DOHH2 (cell line): ENCODE data around the gene NAALADL2.
"Not testable (repeated sequence)": the region's sequence is repeated elsewhere in the genome, so short reads cannot be mapped to it uniquely, and the experiment has no call there.

Source experiments
- H3F3A ChIP-seq: fragments of 200-600 bp; sonication (generic), shearing (Covaris generic); 2 replicates; pipeline ENCODE4 v1.6.0; 2016; ENCODE audit warnings: antibody characterized with exemption, mild to moderate bottlenecking; ENCODE audit not compliant: control insufficient read depth, insufficient read depth
- H3K27ac ChIP-seq: fragments of 200-600 bp; sonication (generic); 2 replicates; pipeline ENCODE4 v1.5.1; 2014; ENCODE audit warnings: low read depth, mild to moderate bottlenecking, low read length, moderate library complexity
- H3K27me3 ChIP-seq: fragments of 200-600 bp; sonication (generic); 2 replicates; pipeline ENCODE4 v1.6.1; 2014; ENCODE audit warnings: mild to moderate bottlenecking, low read length, mixed read lengths; ENCODE audit not compliant: control insufficient read depth
- H3K36me3 ChIP-seq: fragments of 200-600 bp; sonication (generic); 2 replicates; pipeline ENCODE4 v1.6.1; 2014; ENCODE audit warnings: mild to moderate bottlenecking, low read length, moderate library complexity, mixed read lengths; ENCODE audit not compliant: control insufficient read depth
- H3K4me1 ChIP-seq: fragments of 200-600 bp; sonication (generic); 2 replicates; pipeline ENCODE4 v1.6.1; 2014; ENCODE audit warnings: mild to moderate bottlenecking, low read length, mixed read lengths; ENCODE audit not compliant: control insufficient read depth
- H3K4me2 ChIP-seq: fragments of 200-600 bp; sonication (generic); 2 replicates; pipeline ENCODE4 v1.6.0; 2014; ENCODE audit warnings: mild to moderate bottlenecking, low read length, moderate library complexity
- H3K4me3 ChIP-seq: fragments of 200-600 bp; sonication (generic); 2 replicates; pipeline ENCODE4 v1.5.1; 2014; ENCODE audit warnings: mild to moderate bottlenecking, low read length, mixed read lengths
- H3K79me2 ChIP-seq: fragments of 200-600 bp; sonication (generic); 2 replicates; pipeline ENCODE4 v1.6.1; 2014; ENCODE audit warnings: mild to moderate bottlenecking, low read length, mixed read lengths; ENCODE audit not compliant: control insufficient read depth
- H3K9me2 ChIP-seq: fragments of 200-600 bp; sonication (generic); replicated peaks from 2 replicates; pipeline ENCODE4 v1.6.1; 2014; ENCODE audit warnings: mild to moderate bottlenecking, low read length, mixed read lengths; ENCODE audit not compliant: control insufficient read depth
- H3K9me3 ChIP-seq: fragments of 200-600 bp; sonication (generic); 2 replicates; pipeline ENCODE4 v1.6.1; 2014; ENCODE audit warnings: antibody characterized with exemption, low read length, mixed read lengths; ENCODE audit not compliant: control insufficient read depth, insufficient read depth
- H4K20me1 ChIP-seq: fragments of 200-600 bp; sonication (generic); 2 replicates; pipeline ENCODE4 v1.6.0; 2014; ENCODE audit warnings: low read depth, mild to moderate bottlenecking, antibody characterized with exemption, low read length, moderate library complexity; ENCODE audit not compliant: control insufficient read depth, insufficient read depth
- CTCF ChIP-seq: fragments of 200-600 bp; sonication (generic); IDR thresholded peaks from one replicate; pipeline ENCODE4 v1.5.1; 2014; ENCODE audit warnings: antibody characterized with exemption, mild to moderate bottlenecking, low read depth, low read length; ENCODE audit not compliant: poor library complexity, severe bottlenecking
- EZH2phosphoT487 ChIP-seq: fragments of 200-600 bp; sonication (generic); IDR thresholded peaks from 2 replicates; pipeline ENCODE4 v1.6.1; 2017; ENCODE audit warnings: borderline replicate concordance, mild to moderate bottlenecking, antibody characterized with exemption, low read length, moderate library complexity, mixed read lengths

The NAALADL2 gene

GRCh38 chr3:175608356-175608755 lies 749.2 kb downstream of the NAALADL2 start:
- H3K27me3 ChIP-seq: no peaks in the 10 kb centered on the region
- no peak for TF ChIP-seq CTCF
- no peak for TF ChIP-seq EZH2phosphoT487
- no peaks in the 10 kb centered on the region for H4K20me1 ChIP-seq
- no peaks in the 10 kb centered on the region for H3K9me3 ChIP-seq
- no peak overlapping the region for H3K4me3 ChIP-seq
- H3K4me1 ChIP-seq: no peaks in the 10 kb centered on the region
- H3K36me3 ChIP-seq: no peaks in the 10 kb centered on the region
- no peak overlapping the region for H3K27ac ChIP-seq
- H3F3A ChIP-seq: no peaks in the 10 kb centered on the region
- H3K4me2 ChIP-seq: no peak overlapping the region
- H3K9me2 ChIP-seq: no peaks in the 10 kb centered on the region
- no peaks in the 10 kb centered on the region for H3K79me2 ChIP-seq

GRCh38 chr3:175608911-175609310 lies 749.8 kb downstream of the NAALADL2 start:
- Histone ChIP-seq H4K20me1 (no peaks in the 10 kb centered on the region), H3K79me2 (no peaks in the 10 kb centered on the region), H3K9me2 (no peaks in the 10 kb centered on the region), H3K27ac (no peak overlapping the region), H3K4me3 (no peak overlapping the region), H3K27me3 (no peaks in the 10 kb centered on the region), H3K4me2 (no peak overlapping the region), H3F3A (no peaks in the 10 kb centered on the region), H3K36me3 (no peaks in the 10 kb centered on the region), H3K4me1 (no peaks in the 10 kb centered on the region), H3K9me3 (no peaks in the 10 kb centered on the region)
- TF ChIP-seq CTCF (no peak), EZH2phosphoT487 (no peak)

GRCh38 chr3:175612487-175613196 lies 753.5 kb downstream of the NAALADL2 start:
- H3K79me2 ChIP-seq: no peaks in the 10 kb centered on the region
- no peak overlapping the region for H3K4me3 ChIP-seq
- H3K27ac ChIP-seq: no peak overlapping the region
- TF ChIP-seq CTCF (no peak), EZH2phosphoT487 (no peak)
- H3K27me3 ChIP-seq: no peaks in the 10 kb centered on the region
- H3F3A ChIP-seq: no peaks in the 10 kb centered on the region
- H3K9me3 ChIP-seq: no peaks in the 10 kb centered on the region
- no peak overlapping the region for H3K4me2 ChIP-seq
- no peaks in the 10 kb centered on the region for H3K9me2 ChIP-seq
- H3K36me3 ChIP-seq: no peaks in the 10 kb centered on the region
- no peaks in the 10 kb centered on the region for H3K4me1 ChIP-seq
- H4K20me1 ChIP-seq: no peaks in the 10 kb centered on the region

- not testable (repeated sequence) for H3K27me3 ChIP-seq, H3K79me2 ChIP-seq, H3F3A ChIP-seq, H3K4me3 ChIP-seq, H3K9me3 ChIP-seq, H3K4me2 ChIP-seq, H4K20me1 ChIP-seq, H3K9me2 ChIP-seq, H3K36me3 ChIP-seq, H3K27ac ChIP-seq, H3K4me1 ChIP-seq
Observed at GRCh38 chr3:175614107-175614506, 755.0 kb downstream of the NAALADL2 start.
